NCI-H82 treated with DMSO at 0.1 percent for 48 hours (cell line): ENCODE measurements around the gene TRPM7.
"Not testable (repeated sequence)": the region's sequence is repeated elsewhere in the genome, so short reads cannot be mapped to it uniquely, and the experiment has no call there.

Source experiments
- DNase-seq: peaks from one replicate; lab custom pipeline; 2025; ENCODE audit not compliant: unreplicated experiment; lab: John Stamatoyannopoulos, UW

TRPM7 gene

GRCh38 chr15:50665938-50666337, 20.7 kb downstream of the TRPM7 start:
- no peak for DNase-seq

GRCh38 chr15:50655555-50655954, 31.0 kb downstream of the TRPM7 start:
- no peak for DNase-seq

GRCh38 chr15:50653156-50653743, 33.3 kb downstream of the TRPM7 start:
- DNase-seq = no peak

GRCh38 chr15:50652671-50653070, 33.9 kb downstream of the TRPM7 start:
- no peak for DNase-seq

- no peak for DNase-seq
Observed at GRCh38 chr15:50641318-50641717, 45.3 kb downstream of the TRPM7 start.

- no peak for DNase-seq
Observed at GRCh38 chr15:50636146-50636545, 50.5 kb downstream of the TRPM7 start.

- no peak for DNase-seq
Observed at GRCh38 chr15:50633653-50634052, 52.9 kb downstream of the TRPM7 start.

- DNase-seq = no peak
Observed at GRCh38 chr15:50628421-50628820, 58.2 kb downstream of the TRPM7 start.

GRCh38 chr15:50627351-50628055, 59.1 kb downstream of the TRPM7 start:
- no peak for DNase-seq

- DNase-seq = no peak
Observed at GRCh38 chr15:50624616-50625168, 61.9 kb downstream of the TRPM7 start.

GRCh38 chr15:50622361-50622943, 64.1 kb downstream of the TRPM7 start:
- DNase-seq = not testable (repeated sequence)

- not testable (repeated sequence) for DNase-seq
Observed at GRCh38 chr15:50616960-50617359, 69.6 kb downstream of the TRPM7 start.

- DNase-seq = not testable (repeated sequence)
Observed at GRCh38 chr15:50616554-50616953, 70.0 kb downstream of the TRPM7 start.

GRCh38 chr15:50613600-50613999, 73.0 kb downstream of the TRPM7 start:
- no peak for DNase-seq

GRCh38 chr15:50607129-50607528, 79.5 kb downstream of the TRPM7 start:
- DNase-seq = no peak

- DNase-seq = no peak
Observed at GRCh38 chr15:50605462-50605861, 81.1 kb downstream of the TRPM7 start.

GRCh38 chr15:50602028-50602427, 84.6 kb downstream of the TRPM7 start:
- not testable (repeated sequence) for DNase-seq

- DNase-seq = no peak
Observed at GRCh38 chr15:50594311-50594710, 92.3 kb downstream of the TRPM7 start.

- DNase-seq = no peak
Observed at GRCh38 chr15:50593761-50594160, 92.8 kb downstream of the TRPM7 start.

- no peak for DNase-seq
Observed at GRCh38 chr15:50590288-50590687, 96.3 kb downstream of the TRPM7 start.

- DNase-seq = no peak
Observed at GRCh38 chr15:50577492-50577891, 109.1 kb downstream of the TRPM7 start.

GRCh38 chr15:50576166-50576565, 110.4 kb downstream of the TRPM7 start:
- no peak for DNase-seq
